A673 (cell line): ENCODE results near the gene AKAP7. TPM values are rescaled to one million over a fixed set of nuclear protein-coding genes. Genes with fewer than 3 reads are reported as not detected.

Experiments used
- BruUV-seq: library from RNA; stranded (reverse); fragments of 400-500 nt; replicated peaks from 2 replicates; lab custom pipeline; 2021; lab: Mats Ljungman, UMichigan
- CTCF ChIA-PET: fragments of 300-600 bp; sonication (Branson Sonifier 250); formaldehyde crosslinking; loops from one replicate; lab custom pipeline; 2022; ENCODE audit warnings: antibody characterized with exemption; lab: Charles Lee
- POLR2A ChIA-PET: fragments of 300-600 bp; sonication (Branson Sonifier 250); formaldehyde crosslinking; loops from one replicate; lab custom pipeline; 2022; ENCODE audit warnings: antibody characterized with exemption; ENCODE audit not compliant: low non-redundant PET; lab: Charles Lee
- DNase-seq: peaks from one replicate; pipeline ENCODE4 v3.0.0-alpha.2; 2015; ENCODE audit warnings: low spot score
- H3K27ac ChIP-seq: fragments of 200-600 bp; sonication (generic); 2 replicates; pipeline ENCODE4 v1.5.1; 2016; ENCODE audit warnings: mixed run types, low read depth, mild to moderate bottlenecking, mixed read lengths, antibody characterized with exemption, low read length; ENCODE audit not compliant: poor library complexity, severe bottlenecking
- H3K27me3 ChIP-seq: fragments of 200-600 bp; sonication (generic); replicated peaks from 2 replicates; pipeline ENCODE4 v1.6.1; 2017; ENCODE audit warnings: mixed run types, low read depth, mild to moderate bottlenecking, mixed read lengths, antibody characterized with exemption, low read length; ENCODE audit not compliant: insufficient read depth, poor library complexity
- H3K36me3 ChIP-seq: fragments of 200-600 bp; sonication (generic); 2 replicates; pipeline ENCODE4 v1.6.1; 2016; ENCODE audit warnings: mixed run types, mild to moderate bottlenecking, mixed read lengths, antibody characterized with exemption, low read length; ENCODE audit not compliant: insufficient read depth, poor library complexity, severe bottlenecking
- H3K4me1 ChIP-seq: fragments of 200-600 bp; sonication (generic); 2 replicates; pipeline ENCODE4 v1.6.1; 2017; ENCODE audit warnings: mixed run types, mild to moderate bottlenecking, mixed read lengths, antibody characterized with exemption, low read length; ENCODE audit not compliant: insufficient read depth, poor library complexity, severe bottlenecking
- H3K4me3 ChIP-seq: fragments of 200-600 bp; sonication (generic); 2 replicates; pipeline ENCODE4 v1.5.1; 2016; ENCODE audit warnings: low read depth, mixed run types, mild to moderate bottlenecking, mixed read lengths, low read length; ENCODE audit not compliant: poor library complexity, severe bottlenecking
- H3K9me3 ChIP-seq: fragments of 200-600 bp; sonication (generic); 2 replicates; pipeline ENCODE4 v1.6.1; 2016; ENCODE audit warnings: mixed run types, low read depth, mild to moderate bottlenecking, mixed read lengths, antibody characterized with exemption, low read length; ENCODE audit not compliant: poor library complexity, severe bottlenecking
- EZH2 ChIP-seq: fragments of 200-600 bp; sonication (generic); IDR thresholded peaks from 2 replicates; pipeline ENCODE4 v1.6.1; 2017; ENCODE audit warnings: borderline replicate concordance, low read depth, mild to moderate bottlenecking, mixed read lengths, antibody characterized with exemption, low read length; ENCODE audit not compliant: poor library complexity, severe bottlenecking
- intact Hi-C: fragments of 100-400 bp; cut with micrococcal nuclease; formaldehyde crosslinking; loops from one replicate; pipeline ENCODE4 v1.10.0; 2022; ENCODE audit not compliant: unreplicated experiment
- total RNA-seq: library from RNA; stranded (reverse); gene quantifications from 2 replicates; pipeline ENCODE4 v1.2.3, GENCODE V29; 2021
- TF ChIP-seq, protein P1 (sequence below): fragments of 300-800, 200-600 bp; sonication (generic); conservative IDR thresholded peaks from 2 replicates; pipeline ENCODE4 v1.5.1; 2017; ENCODE audit warnings: low read depth, mild to moderate bottlenecking, antibody characterized with exemption, low read length, moderate library complexity, mixed read lengths

AKAP7 gene
- total RNA-seq, 1 experiment from 2014 or later: 59.5 TPM

DNA sequence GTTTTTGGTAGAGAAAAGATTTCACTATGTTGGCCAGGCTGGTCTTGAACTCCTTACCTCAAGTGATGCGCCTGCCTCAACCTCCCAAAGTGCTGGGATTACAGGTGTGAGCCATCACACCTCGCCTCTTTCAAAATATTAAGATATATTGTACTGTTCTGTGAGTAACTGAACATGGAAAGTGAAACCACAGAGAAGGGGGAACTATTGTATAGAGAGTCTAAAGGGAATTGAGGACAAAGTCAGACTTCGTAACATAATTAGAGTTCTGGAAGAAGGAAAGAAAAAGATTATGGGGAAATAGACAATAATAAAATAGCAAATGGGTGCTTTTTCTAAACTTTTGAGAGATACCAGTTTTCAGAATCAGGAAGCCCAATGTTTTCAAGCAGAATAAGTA lies 17.4 kb upstream of the AKAP7 start:
- no peak overlapping the region for H3K4me3 ChIP-seq
- intact Hi-C loops: loop anchor here (5.0 kb wide), 1 partner anchor 56 kb away; the partner anchor contains the start of gene EPB41L2
- no peak for TF ChIP-seq EZH2
- TF ChIP-seq, protein P1, sequence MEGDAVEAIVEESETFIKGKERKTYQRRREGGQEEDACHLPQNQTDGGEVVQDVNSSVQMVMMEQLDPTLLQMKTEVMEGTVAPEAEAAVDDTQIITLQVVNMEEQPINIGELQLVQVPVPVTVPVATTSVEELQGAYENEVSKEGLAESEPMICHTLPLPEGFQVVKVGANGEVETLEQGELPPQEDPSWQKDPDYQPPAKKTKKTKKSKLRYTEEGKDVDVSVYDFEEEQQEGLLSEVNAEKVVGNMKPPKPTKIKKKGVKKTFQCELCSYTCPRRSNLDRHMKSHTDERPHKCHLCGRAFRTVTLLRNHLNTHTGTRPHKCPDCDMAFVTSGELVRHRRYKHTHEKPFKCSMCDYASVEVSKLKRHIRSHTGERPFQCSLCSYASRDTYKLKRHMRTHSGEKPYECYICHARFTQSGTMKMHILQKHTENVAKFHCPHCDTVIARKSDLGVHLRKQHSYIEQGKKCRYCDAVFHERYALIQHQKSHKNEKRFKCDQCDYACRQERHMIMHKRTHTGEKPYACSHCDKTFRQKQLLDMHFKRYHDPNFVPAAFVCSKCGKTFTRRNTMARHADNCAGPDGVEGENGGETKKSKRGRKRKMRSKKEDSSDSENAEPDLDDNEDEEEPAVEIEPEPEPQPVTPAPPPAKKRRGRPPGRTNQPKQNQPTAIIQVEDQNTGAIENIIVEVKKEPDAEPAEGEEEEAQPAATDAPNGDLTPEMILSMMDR: no peak
- H3K27me3 ChIP-seq: no peaks in the 10 kb centered on the region
- POLR2A ChIA-PET: no interaction called here
- BruUV-seq: no TSS peak
- no peaks in the 10 kb centered on the region for H3K36me3 ChIP-seq
- CTCF ChIA-PET: interaction anchor here (3.3 kb wide), 1 partner anchor 232 kb away, joined by 16 read pairs; no protein-coding TSS in a partner anchor
- H3K27ac ChIP-seq: no peak overlapping the region
- peaks cover 10% of the 10 kb centered on the region for H3K9me3 ChIP-seq
- no peak for DNase-seq
- peaks cover 28% of the 10 kb centered on the region for H3K4me1 ChIP-seq

DNA sequence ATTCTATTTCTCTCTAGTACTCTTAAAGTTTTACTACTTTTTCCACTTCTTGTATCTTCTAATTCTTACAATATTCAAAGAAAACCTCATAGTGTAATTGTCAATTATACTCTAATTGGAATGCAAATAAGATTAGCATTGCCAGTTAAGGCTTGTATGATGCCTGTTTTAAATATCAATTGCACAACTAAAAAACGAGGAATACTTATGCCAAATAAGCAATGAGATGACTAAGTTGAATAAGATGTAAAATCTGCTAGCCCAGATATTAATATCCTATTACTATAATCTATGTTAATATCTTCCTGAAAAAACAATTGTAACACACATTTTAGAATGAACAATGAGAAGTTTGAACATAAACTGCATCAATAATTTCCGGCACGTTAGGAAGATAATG lies 13.3 kb upstream of the AKAP7 start:
- BruUV-seq: no TSS peak
- TF ChIP-seq, protein P1: no peak
- TF ChIP-seq EZH2: no peak
- peaks cover 65% of the 10 kb centered on the region for H3K4me1 ChIP-seq
- intact Hi-C loops: loop anchor here (2.0 kb wide), 1 partner anchor 641 kb away; no protein-coding TSS in a partner anchor
- CTCF ChIA-PET: no interaction called here
- H3K27ac ChIP-seq: peak overlapping the region; percentile 95
- DNase-seq: peak; percentile 71
- H3K9me3 ChIP-seq: peaks cover 8% of the 10 kb centered on the region
- H3K4me3 ChIP-seq: peak overlapping the region; percentile 4
- no peaks in the 10 kb centered on the region for H3K27me3 ChIP-seq
- POLR2A ChIA-PET: no interaction called here
- H3K36me3 ChIP-seq: no peaks in the 10 kb centered on the region

DNA sequence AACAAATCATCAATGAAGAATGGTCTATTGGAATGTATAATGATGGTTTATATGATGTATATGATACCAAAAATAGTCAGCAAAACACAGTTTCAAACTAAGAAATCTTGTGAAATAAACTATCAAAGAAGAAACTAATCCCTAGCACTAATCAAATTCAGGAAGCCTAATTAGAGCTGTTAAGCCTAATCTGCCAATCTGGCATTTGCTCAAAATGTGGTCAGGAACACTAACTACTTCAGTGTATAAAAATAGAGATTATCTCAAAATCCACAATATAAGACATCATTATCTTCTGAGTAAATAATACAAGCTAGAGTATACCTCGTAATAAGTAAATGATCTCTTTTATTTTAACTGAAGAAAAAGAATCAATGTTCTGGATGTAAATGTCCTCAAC lies 12.8 kb upstream of the AKAP7 start:
- TF ChIP-seq EZH2: no peak
- H3K4me1 ChIP-seq: peaks cover 69% of the 10 kb centered on the region
- H3K9me3 ChIP-seq: peaks cover 3% of the 10 kb centered on the region
- intact Hi-C loops: loop anchor here (2.0 kb wide), 1 partner anchor 640 kb away; no protein-coding TSS in a partner anchor
- DNase-seq: peak; percentile 85
- ChIA-PET POLR2A (no interaction called here), CTCF (interaction anchor here (0.6 kb wide), 1 partner anchor 8 kb away, joined by 6 read pairs; no protein-coding TSS in a partner anchor)
- BruUV-seq: no TSS peak
- peak overlapping the region; percentile 4 for H3K4me3 ChIP-seq
- H3K36me3 ChIP-seq: no peaks in the 10 kb centered on the region
- H3K27me3 ChIP-seq: no peaks in the 10 kb centered on the region
- peak overlapping the region; percentile 95 for H3K27ac ChIP-seq
